H54 (cell line): ENCODE data around the gene E2F8.

Experiments used
- DNase-seq: peaks from one replicate; pipeline ENCODE4 v3.0.0; 2011; ENCODE audit warnings: low spot score, mixed read lengths; ENCODE audit not compliant: insufficient read length
- FAIRE-seq: peaks from 3 replicates; lab custom pipeline; 2011; peaks lifted over from hg19 to GRCh38; lab: Jason Lieb, UNC
- POLR2A ChIP-seq: IDR thresholded peaks from 2 replicates; pipeline ENCODE4 v1.6.1; 2011; ENCODE audit warnings: low read depth, mild to moderate bottlenecking, low read length

E2F8 gene

GRCh38 chr11:19220903-19221724, 19.6 kb downstream of the E2F8 start:
- FAIRE-seq (no peak), DNase-seq (no peak)
- no peak for TF ChIP-seq POLR2A

- FAIRE-seq = no peak
- no peak for TF ChIP-seq POLR2A
- DNase-seq = no peak
Measured at GRCh38 chr11:19218786-19219460, 21.8 kb downstream of the E2F8 start.

DNA sequence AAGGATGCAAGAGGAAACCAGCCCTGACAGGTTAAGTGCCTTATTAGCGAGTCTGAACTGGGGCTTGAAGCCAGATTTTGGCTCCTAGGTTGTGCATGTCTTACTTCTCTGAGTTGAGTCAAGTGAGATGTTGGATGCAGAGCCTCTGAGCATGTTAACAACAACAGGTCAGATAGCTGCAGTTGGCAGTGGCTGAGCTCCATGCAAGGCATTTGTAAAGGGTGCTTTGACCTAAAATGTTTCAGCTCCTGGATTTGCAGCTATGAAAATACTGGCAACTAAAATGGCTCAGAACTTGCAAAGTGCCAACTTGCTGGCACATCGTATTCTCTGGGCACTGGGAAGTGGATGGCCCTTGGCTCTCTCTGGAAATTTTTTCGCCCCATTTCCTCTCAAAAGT, 22.5 kb downstream of the E2F8 start:
- no peak for TF ChIP-seq POLR2A
- DNase-seq = no peak
- no peak for FAIRE-seq

GRCh38 chr11:19216709-19217374, 23.9 kb downstream of the E2F8 start:
- DNase-seq (no peak), FAIRE-seq (no peak)
- no peak for TF ChIP-seq POLR2A

DNA sequence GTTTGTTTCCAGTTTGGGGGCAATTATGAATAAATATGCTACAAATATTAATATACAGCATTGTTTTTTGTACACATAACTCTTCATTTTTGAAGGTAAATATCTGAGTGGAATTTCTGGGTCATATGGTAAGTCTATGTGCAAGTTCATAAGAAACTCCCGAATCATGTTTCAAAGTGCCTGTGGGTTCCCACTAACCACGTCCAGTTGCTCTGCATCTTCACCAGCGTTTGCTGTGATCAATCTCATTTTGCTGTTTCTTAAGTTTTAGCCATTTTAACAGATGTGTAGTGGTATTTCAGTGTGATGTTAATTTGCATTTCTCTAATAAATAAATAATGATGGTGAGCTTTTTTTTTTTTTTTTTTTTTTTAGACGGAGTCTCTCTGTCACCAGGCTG, 24.7 kb downstream of the E2F8 start:
- DNase-seq (no peak), FAIRE-seq (no peak)
- TF ChIP-seq POLR2A = no peak

DNA sequence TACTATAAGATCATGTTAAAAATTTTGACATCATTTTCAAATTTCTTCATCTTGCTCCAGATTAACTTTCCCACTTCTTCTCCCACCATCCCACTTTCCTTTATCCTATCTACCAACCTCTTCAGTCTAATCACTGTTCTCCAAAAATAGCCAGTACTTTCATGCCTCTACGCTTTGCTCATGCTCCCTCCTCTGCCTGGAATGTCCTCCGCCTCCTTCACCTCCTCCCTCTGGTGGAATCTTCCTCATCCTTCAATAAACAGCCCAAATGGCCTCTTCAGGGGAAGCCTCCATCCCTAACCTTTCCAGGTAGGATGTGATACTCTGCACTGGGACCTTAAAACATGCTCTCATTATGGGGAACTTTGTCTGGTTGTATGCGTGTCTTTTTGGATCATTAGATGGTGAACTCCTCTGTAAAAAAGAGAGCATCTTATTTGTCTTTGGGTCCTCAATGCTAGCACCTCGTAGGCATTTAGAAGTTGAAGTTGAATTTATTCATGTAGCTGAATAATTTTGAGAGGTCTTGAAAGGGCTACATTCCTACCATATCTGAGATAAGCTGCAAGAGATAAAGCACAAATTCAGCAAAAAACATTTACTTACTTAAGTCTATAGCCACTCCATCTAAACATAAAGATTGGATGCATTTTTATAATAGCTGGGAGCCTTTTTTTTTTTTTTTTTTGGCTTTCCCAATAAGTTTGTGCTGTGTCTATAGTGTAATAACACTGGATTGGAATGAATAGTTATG, 31.0 kb downstream of the E2F8 start:
- no peak for DNase-seq
- FAIRE-seq = no peak
- no peak for TF ChIP-seq POLR2A

GRCh38 chr11:19208959-19209546, 31.7 kb downstream of the E2F8 start:
- DNase-seq (no peak), FAIRE-seq (no peak)
- no peak for TF ChIP-seq POLR2A

DNA sequence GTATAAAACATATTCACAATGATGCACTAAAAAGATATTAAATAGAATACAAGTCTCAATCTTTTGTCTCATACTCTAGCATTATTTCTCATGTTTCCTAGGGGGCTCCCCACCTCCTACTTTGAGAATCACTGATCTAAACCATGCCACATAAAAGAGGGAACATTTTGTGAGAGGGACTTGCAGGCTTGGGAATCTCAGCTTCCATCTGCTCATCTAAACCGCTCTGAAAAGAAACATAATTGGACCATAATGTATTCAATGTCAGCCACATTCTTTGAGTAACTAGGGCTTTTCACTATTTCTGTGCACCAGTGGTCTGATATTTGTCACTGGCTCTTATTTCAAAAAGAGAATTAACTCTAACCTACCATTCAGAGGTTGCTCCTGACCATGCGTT, 32.6 kb downstream of the E2F8 start:
- FAIRE-seq (no peak), DNase-seq (no peak)
- no peak for TF ChIP-seq POLR2A

DNA sequence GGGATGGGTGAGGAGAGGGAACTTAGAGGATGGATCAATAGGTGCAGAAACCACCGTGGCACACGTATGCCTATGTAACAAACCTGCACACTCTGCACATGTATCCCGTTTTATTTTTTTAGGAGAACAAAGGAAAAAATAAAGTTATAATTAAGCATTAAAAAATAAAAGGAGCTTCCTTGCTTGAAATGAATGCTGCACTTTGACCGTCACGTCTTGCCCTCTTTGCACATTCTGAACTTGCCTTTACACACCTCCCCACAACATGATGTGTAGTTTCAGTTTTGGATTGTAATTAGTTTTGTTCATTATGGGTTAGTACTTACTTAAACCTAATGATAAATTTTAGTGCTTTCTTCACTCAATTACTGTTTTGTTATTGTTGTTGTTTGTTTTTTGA, 35.9 kb downstream of the E2F8 start:
- TF ChIP-seq POLR2A = no peak
- FAIRE-seq (no peak), DNase-seq (no peak)

GRCh38 chr11:19201737-19202605, 38.8 kb downstream of the E2F8 start, which contains the start of gene CSRP3:
Gene CSRP3 (minus strand): TSS chr11:19201983. CDS start chr11:19192448, 9,535 bp downstream.
- FAIRE-seq = no peak
- DNase-seq = no peak
- TF ChIP-seq POLR2A = no peak

DNA sequence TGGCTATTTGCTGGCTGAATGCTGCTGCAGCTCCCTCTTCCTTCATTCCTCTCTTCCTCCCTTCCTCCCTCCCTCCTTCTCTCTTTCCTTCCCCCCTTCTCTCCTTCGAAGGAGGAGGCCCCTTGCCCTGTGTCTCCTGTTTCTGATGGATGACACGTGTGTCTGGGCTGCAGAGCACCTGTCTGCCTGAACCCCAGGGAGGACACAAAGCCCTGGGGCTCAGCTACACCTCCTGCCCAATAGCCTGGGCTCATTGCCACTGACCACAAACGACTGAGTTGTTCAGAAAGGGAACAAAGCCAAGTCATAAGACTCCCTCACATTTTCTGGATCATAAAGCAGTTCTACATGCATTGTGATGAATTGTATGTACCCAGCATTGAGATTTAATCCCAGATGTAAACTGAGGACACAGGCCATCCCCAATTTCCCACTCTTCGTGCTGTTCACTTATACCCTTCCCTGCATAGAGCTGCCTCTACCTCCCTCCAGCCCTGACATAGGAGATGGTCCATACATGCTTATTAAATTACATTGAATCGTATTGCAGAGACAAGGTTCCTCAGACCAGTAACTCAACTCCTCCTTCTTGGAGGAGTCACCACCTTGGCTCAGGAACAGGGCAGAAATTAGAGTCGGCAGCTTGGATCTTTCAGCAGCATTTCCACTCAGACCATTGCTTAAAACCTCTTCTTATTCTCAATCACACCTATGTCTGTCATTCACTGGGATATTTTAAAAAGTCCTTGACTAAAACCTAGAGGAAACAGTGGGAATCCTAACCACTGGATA, 40.1 kb downstream of the E2F8 start:
- TF ChIP-seq POLR2A = no peak
- peak; percentile 61 for DNase-seq
- peak; percentile 92 for FAIRE-seq

- FAIRE-seq (no peak), DNase-seq (no peak)
- no peak for TF ChIP-seq POLR2A
Measured at GRCh38 chr11:19199771-19200170, 41.0 kb downstream of the E2F8 start.
